Measurements from ENCODE around the gene CDKN1A.
"Not testable (repeated sequence)": the region's sequence is repeated elsewhere in the genome, so short reads cannot be mapped to it uniquely, and the experiment has no call there.

Gene CDKN1A

DNA sequence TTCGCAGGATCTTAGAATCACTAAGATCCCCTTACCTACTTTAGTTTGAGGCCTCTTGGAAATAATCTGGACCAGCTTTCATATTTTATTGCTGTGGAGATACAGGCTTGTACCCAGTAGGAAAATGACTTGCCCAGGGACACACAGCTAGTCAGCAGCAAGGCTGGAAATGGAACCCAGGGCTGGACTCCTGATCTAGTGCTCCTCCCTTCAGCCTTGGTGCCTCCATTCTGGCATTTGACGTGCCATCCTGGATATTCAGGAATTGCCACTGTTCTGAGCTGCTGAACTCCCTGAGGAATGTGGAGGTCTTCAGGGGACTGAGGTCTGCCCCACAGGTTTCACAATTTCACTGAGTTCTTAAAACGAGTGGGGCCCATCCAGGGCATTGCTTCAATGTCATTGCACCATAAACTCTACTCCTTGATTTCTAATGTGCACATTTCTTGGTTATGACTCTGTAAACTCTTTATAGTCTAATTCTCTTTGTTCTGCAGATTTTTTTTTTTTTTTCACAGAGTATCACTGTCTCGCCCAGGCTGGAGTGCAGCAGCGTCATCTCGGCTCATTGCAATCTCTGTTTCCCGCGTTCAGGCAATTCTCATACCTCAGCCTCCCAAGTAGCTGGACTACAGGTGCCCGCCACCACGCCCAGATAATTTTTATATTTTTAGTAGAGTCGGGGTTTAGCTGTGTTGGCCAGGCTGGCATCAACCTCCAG is 26.7 kb upstream of the CDKN1A start:
- ChIA-PET POLR2A (interaction anchor here (3.6 kb wide), 1 partner anchor 27 kb away, joined by 16 read pairs; the partner anchor contains the start of gene CDKN1A), CTCF (interaction anchor here (0.6 to 1.7 kb wide), 8 partner anchors 11 to 281 kb away, joined by 3 to 6 read pairs (median 3); no protein-coding TSS in a partner anchor)
- peaks cover 24% of the 10 kb centered on the region for H3K4me1 ChIP-seq (ENCODE audit: control insufficient read depth, insufficient read depth, low read length)
- no peak overlapping the region for H3K27ac ChIP-seq (ENCODE audit: extremely low read depth, low read depth, low read length)
- no peak for TF ChIP-seq ZNF121 (tag by site-specific recombination; IDR thresholded peaks at IDR 0.05)
- TF ChIP-seq, protein P1, sequence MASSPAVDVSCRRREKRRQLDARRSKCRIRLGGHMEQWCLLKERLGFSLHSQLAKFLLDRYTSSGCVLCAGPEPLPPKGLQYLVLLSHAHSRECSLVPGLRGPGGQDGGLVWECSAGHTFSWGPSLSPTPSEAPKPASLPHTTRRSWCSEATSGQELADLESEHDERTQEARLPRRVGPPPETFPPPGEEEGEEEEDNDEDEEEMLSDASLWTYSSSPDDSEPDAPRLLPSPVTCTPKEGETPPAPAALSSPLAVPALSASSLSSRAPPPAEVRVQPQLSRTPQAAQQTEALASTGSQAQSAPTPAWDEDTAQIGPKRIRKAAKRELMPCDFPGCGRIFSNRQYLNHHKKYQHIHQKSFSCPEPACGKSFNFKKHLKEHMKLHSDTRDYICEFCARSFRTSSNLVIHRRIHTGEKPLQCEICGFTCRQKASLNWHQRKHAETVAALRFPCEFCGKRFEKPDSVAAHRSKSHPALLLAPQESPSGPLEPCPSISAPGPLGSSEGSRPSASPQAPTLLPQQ (tag by site-specific recombination; IDR thresholded peaks at IDR 0.05), result 0 out of 2 replicates have a peak, but pooled peaks have one; percentile 29
- no peaks in the 10 kb centered on the region for H3K36me3 ChIP-seq (ENCODE audit: control insufficient read depth in 2 of 2, insufficient read depth in 1 of 2, low read length in 2 of 2)
- H3K9me3 ChIP-seq (ENCODE audit: control insufficient read depth, insufficient read depth, low read depth, low read length), result no peaks in the 10 kb centered on the region
- H3K4me3 ChIP-seq (ENCODE audit: low read depth, low read length), result no peak overlapping the region

DNA sequence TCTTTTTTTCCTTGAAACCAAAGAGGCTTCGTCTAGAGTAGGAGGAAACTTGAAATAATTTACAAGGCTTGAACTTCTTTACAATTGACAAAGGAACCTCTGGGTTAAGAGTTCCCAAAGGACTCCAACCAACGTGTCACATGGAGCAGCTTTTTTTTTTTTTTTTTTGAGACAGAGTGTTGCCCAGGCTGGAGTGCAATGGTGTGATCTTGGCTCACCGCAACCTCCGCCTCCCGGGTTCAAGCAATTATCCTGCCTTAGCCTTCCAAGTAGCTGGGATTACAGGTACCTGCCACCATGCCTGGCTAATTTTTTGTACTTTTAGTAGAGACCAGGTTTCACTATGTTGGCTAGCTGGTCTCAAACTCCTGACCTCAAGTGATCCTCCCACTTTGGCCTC is 24.0 kb upstream of the CDKN1A start:
- H3K4me1 ChIP-seq (ENCODE audit: control insufficient read depth, insufficient read depth, low read length), result peaks cover 24% of the 10 kb centered on the region
- not testable (repeated sequence) for H3K9me3 ChIP-seq (ENCODE audit: control insufficient read depth, insufficient read depth, low read depth, low read length); H3K4me3 ChIP-seq (ENCODE audit: low read depth, low read length); H3K36me3 ChIP-seq (ENCODE audit: control insufficient read depth in 2 of 2, insufficient read depth in 1 of 2, low read length in 2 of 2); H3K27ac ChIP-seq (ENCODE audit: extremely low read depth, low read depth, low read length)
- TF ChIP-seq, protein P2, sequence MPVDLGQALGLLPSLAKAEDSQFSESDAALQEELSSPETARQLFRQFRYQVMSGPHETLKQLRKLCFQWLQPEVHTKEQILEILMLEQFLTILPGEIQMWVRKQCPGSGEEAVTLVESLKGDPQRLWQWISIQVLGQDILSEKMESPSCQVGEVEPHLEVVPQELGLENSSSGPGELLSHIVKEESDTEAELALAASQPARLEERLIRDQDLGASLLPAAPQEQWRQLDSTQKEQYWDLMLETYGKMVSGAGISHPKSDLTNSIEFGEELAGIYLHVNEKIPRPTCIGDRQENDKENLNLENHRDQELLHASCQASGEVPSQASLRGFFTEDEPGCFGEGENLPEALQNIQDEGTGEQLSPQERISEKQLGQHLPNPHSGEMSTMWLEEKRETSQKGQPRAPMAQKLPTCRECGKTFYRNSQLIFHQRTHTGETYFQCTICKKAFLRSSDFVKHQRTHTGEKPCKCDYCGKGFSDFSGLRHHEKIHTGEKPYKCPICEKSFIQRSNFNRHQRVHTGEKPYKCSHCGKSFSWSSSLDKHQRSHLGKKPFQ (tag by site-specific recombination; IDR thresholded peaks at IDR 0.05), result peak; percentile 53; the same call in 1 of the 2 replicates
- ChIA-PET POLR2A (interaction anchor here (0.6 to 1.7 kb wide), 3 partner anchors 24 to 227 kb away, joined by 3 to 7 read pairs (median 4); partner anchors contain the start of gene CDKN1A), CTCF (interaction anchor here (0.7 to 1.5 kb wide), 5 partner anchors 12 to 78 kb away, joined by 3 to 5 read pairs (median 4); no protein-coding TSS in a partner anchor)

DNA sequence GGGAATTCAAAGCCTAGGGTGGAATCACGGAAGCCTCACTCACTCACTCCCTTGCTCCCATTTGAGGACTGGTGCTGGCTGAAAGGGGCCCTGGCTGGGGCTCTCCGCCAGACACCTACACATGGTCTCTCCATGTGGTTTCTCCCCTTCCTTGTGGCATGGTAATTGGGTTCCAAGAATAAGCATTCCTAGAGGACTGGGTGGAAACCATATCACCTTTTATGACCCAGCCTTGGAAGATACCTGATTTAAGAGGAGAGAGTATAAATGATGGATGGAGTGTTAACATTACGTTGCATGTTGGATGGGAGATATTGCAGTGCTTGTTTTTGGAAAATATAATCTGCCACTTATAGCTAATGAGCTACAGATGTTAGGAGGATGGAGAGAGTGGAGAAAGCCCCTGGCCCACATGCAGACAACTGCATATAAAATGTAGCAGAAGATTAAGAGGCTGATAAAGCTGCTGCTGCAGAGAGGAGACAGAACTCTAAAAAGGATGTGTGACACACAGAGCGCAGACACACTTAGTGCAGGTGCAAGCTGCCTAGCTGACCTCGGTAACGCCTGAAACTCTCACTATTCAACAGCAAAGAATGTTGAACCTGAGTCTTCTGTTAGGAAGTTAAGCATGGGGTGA is 23.3 kb upstream of the CDKN1A start:
- POLR2A ChIA-PET, result interaction anchor here (1.7 kb wide), 1 partner anchor 23 kb away, joined by 7 read pairs; the partner anchor contains the start of gene CDKN1A
- no peak overlapping the region for H3K4me3 ChIP-seq (ENCODE audit: low read depth, low read length)
- H3K36me3 ChIP-seq (ENCODE audit: control insufficient read depth in 2 of 2, insufficient read depth in 1 of 2, low read length in 2 of 2), result no peaks in the 10 kb centered on the region
- no peaks in the 10 kb centered on the region for H3K9me3 ChIP-seq (ENCODE audit: control insufficient read depth, insufficient read depth, low read depth, low read length)
- H3K4me1 ChIP-seq (ENCODE audit: control insufficient read depth, insufficient read depth, low read length), result peaks cover 19% of the 10 kb centered on the region
- 0 out of 2 replicates have a peak overlapping the region, but pooled peaks have one; percentile 27 for H3K27ac ChIP-seq (ENCODE audit: extremely low read depth, low read depth, low read length)
- CTCF ChIA-PET, result interaction anchor here (0.6 to 1.5 kb wide), 7 partner anchors 12 to 654 kb away, joined by 3 to 5 read pairs (median 4); partner anchors contain the start of gene MAPK14
- TF ChIP-seq SP7 (tag by site-specific recombination; IDR thresholded peaks at IDR 0.05), result peak; percentile 92
- peak; percentile 28; the same call in 1 of the 2 replicates for TF ChIP-seq KLF7 (tag by site-specific recombination; IDR thresholded peaks at IDR 0.05; ENCODE audit: borderline replicate concordance)
- TF ChIP-seq, protein P3, sequence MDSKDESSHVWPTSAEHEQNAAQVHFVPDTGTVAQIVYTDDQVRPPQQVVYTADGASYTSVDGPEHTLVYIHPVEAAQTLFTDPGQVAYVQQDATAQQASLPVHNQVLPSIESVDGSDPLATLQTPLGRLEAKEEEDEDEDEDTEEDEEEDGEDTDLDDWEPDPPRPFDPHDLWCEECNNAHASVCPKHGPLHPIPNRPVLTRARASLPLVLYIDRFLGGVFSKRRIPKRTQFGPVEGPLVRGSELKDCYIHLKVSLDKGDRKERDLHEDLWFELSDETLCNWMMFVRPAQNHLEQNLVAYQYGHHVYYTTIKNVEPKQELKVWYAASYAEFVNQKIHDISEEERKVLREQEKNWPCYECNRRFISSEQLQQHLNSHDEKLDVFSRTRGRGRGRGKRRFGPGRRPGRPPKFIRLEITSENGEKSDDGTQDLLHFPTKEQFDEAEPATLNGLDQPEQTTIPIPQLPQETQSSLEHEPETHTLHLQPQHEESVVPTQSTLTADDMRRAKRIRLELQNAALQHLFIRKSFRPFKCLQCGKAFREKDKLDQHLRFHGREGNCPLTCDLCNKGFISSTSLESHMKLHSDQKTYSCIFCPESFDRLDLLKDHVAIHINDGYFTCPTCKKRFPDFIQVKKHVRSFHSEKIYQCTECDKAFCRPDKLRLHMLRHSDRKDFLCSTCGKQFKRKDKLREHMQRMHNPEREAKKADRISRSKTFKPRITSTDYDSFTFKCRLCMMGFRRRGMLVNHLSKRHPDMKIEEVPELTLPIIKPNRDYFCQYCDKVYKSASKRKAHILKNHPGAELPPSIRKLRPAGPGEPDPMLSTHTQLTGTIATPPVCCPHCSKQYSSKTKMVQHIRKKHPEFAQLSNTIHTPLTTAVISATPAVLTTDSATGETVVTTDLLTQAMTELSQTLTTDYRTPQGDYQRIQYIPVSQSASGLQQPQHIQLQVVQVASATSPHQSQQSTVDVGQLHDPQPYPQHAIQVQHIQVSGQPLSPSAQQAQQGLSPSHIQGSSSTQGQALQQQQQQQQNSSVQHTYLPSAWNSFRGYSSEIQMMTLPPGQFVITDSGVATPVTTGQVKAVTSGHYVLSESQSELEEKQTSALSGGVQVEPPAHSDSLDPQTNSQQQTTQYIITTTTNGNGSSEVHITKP (tag by site-specific recombination; IDR thresholded peaks at IDR 0.05), result peak; percentile 79
- no peak for TF ChIP-seq TRIM28 (IDR thresholded peaks at IDR 0.05; ENCODE audit: borderline replicate concordance, low read length)
- TF ChIP-seq, protein P4, sequence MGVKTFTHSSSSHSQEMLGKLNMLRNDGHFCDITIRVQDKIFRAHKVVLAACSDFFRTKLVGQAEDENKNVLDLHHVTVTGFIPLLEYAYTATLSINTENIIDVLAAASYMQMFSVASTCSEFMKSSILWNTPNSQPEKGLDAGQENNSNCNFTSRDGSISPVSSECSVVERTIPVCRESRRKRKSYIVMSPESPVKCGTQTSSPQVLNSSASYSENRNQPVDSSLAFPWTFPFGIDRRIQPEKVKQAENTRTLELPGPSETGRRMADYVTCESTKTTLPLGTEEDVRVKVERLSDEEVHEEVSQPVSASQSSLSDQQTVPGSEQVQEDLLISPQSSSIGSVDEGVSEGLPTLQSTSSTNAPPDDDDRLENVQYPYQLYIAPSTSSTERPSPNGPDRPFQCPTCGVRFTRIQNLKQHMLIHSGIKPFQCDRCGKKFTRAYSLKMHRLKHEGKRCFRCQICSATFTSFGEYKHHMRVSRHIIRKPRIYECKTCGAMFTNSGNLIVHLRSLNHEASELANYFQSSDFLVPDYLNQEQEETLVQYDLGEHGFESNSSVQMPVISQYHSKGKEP (tag by site-specific recombination; IDR thresholded peaks at IDR 0.05), result peak; percentile 95
- no peak for TF ChIP-seq ZNF155 (tag by site-specific recombination; IDR thresholded peaks at IDR 0.05)
- peak; percentile 72 for TF ChIP-seq FEZF1 (tag by site-specific recombination; IDR thresholded peaks at IDR 0.05)
- peak; percentile 77; the same call in 1 of the 2 replicates for TF ChIP-seq ZNF335 (tag by site-specific recombination; conservative IDR thresholded peaks at IDR 0.05)
- peak; percentile 45; the same call in 1 of the 2 replicates for TF ChIP-seq ZBTB8A (tag by site-specific recombination; IDR thresholded peaks at IDR 0.05)
- TF ChIP-seq, protein P5, sequence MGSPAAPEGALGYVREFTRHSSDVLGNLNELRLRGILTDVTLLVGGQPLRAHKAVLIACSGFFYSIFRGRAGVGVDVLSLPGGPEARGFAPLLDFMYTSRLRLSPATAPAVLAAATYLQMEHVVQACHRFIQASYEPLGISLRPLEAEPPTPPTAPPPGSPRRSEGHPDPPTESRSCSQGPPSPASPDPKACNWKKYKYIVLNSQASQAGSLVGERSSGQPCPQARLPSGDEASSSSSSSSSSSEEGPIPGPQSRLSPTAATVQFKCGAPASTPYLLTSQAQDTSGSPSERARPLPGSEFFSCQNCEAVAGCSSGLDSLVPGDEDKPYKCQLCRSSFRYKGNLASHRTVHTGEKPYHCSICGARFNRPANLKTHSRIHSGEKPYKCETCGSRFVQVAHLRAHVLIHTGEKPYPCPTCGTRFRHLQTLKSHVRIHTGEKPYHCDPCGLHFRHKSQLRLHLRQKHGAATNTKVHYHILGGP (tag by site-specific recombination; IDR thresholded peaks at IDR 0.05), result peak; percentile 83
- peak; percentile 55 for TF ChIP-seq ZIC2 (tag by site-specific recombination; IDR thresholded peaks at IDR 0.05)
- TF ChIP-seq ZFHX2 (tag by site-specific recombination; conservative IDR thresholded peaks at IDR 0.05), result peak; percentile 52
- peak; percentile 90 for TF ChIP-seq ZNF843 (tag by site-specific recombination; IDR thresholded peaks at IDR 0.05)
